ENCODE data around the gene MRPS27.
"Not testable (repeated sequence)": the region's sequence is repeated elsewhere in the genome, so short reads cannot be mapped to it uniquely, and the experiment has no call there.

MRPS27 gene

DNA sequence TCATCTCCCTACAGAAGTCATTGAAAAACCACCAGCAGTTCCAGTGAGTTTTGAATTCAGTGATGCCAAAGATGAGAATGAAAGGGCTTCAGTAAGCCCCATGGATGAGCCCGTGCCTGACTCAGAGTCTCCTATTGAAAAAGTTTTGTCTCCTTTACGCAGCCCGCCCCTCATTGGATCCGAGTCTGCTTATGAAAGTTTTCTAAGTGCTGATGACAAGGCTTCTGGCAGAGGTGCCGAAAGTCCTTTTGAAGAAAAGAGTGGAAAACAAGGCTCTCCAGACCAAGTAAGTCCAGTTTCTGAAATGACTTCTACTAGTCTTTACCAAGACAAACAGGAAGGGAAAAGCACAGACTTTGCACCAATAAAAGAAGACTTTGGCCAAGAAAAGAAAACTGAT lies 122.6 kb downstream of the MRPS27 start:
- no peak for DNase-seq

GRCh38 chr5:72195581-72195980 lies 124.5 kb downstream of the MRPS27 start:
- DNase-seq, result no peak

DNA sequence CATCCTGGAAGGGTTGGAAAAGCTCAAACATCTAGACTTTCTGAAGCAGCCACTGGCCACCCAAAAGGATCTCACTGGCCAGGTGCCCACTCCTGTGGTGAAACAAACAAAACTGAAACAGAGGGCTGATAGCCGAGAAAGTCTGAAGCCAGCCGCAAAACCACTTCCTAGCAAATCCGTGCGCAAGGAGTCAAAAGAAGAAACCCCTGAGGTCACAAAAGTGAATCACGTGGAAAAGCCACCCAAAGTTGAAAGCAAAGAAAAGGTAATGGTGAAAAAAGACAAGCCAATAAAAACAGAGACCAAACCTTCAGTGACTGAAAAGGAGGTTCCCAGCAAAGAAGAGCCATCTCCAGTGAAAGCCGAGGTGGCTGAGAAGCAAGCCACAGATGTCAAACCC lies 125.2 kb downstream of the MRPS27 start:
- no peak for DNase-seq

GRCh38 chr5:72191404-72191803 lies 128.6 kb downstream of the MRPS27 start:
- no peak for DNase-seq

DNA sequence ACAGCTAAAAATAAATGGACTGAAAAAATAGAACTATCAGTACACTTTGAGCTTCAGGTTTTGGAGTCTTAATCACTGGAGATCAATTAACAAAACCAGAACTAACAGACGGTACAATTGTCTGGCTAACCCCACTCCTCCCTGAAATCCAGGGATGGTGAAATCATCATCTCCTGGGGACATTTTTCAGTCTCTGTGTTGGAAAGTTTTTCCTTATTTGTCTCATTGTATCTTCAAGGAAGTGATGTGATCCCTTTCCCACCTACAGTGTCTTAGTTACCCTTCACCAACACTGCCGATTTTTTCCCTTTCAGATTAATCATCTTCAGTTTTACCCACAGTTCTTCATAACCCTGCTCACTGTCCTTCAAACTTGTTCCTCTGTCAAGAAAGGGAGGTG lies 130.9 kb downstream of the MRPS27 start:
- DNase-seq, result no peak

GRCh38 chr5:72188166-72188565 lies 131.9 kb downstream of the MRPS27 start:
- no peak for DNase-seq

DNA sequence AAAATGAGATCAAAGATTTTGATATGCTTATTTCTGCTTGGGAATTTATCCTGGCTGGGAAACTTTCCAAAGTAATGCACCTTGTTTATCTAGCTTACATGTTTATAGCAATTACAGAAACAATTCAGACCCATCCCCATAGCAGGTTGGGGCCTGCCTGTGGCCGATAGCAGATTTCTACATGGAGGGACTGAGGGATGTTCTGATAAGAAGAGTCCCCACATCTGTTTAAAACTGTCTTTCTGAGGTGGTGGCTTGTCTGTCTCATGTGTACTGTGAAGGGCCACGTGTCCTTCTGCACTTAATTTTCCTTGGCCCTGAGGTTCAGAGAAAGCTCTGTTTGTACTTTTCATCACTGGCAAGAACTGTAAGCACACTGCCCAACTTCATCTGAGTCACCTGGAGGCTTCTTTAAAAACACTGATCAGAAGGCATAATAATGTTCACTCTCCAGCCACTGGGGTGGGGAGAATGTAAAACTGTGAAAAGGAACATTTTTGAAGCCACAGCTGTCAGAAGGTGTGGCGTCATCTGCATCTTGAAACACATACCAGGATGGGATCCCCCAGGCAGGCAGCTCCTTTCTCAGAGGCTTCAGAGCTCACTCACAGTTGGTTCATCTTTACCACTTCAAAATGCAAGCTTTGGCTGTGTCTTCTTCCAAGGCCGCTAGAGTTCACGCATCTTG lies 132.5 kb downstream of the MRPS27 start:
- no peak for DNase-seq

GRCh38 chr5:72185496-72186329 lies 134.3 kb downstream of the MRPS27 start:
- no peak for DNase-seq

GRCh38 chr5:72184408-72184807 lies 135.6 kb downstream of the MRPS27 start:
- no peak for DNase-seq

GRCh38 chr5:72183101-72183520 lies 136.9 kb downstream of the MRPS27 start:
- DNase-seq, result no peak

- DNase-seq, result no peak
Observed at GRCh38 chr5:72182686-72183085, 137.4 kb downstream of the MRPS27 start.

DNA sequence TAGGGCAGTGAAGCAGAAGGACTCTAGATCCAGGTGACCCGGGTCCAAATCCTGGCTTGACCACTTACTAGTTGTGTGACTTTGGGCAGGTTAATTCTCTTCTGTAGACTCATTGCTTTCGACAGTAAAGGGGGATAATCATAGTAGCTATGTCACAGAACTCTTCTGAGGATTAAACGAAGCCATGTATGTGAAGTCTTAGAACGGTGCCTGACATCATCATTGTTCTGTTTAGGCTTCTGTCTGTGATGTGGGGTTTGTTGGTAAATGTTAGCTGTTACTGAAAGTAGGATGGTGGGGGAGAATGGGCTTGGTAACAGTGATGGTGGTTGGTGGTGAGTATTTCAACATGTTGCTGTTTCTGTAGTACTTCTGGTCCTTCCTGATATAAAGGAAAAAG lies 139.1 kb downstream of the MRPS27 start:
- DNase-seq, result no peak

GRCh38 chr5:72179816-72180440 lies 140.1 kb downstream of the MRPS27 start:
- no peak for DNase-seq

- DNase-seq, result no peak
Observed at GRCh38 chr5:72179028-72179815, 140.8 kb downstream of the MRPS27 start.

DNA sequence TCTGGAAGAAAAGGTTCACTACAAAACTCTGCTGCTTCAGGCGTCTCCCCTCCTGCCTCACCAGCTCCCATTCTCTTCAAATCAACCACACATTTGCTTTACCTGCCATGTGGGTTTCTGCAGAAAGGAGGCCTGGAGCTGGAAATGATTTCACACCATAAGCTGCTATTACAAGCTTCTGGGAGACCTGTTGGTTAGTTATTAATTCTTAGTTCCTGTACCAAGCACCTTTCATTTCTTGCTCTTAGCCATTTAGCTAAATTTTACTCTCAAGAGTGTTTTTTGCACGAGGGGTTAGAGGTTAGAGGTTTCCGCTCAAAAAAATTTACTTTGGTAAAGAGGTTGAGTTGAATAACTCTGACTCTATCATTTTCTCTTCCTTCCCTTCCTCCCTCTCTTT lies 142.5 kb downstream of the MRPS27 start:
- DNase-seq, result no peak

- DNase-seq, result no peak
Observed at GRCh38 chr5:72172786-72173185, 147.3 kb downstream of the MRPS27 start.

- no peak for DNase-seq
Observed at GRCh38 chr5:72171667-72172066, 148.4 kb downstream of the MRPS27 start.

DNA sequence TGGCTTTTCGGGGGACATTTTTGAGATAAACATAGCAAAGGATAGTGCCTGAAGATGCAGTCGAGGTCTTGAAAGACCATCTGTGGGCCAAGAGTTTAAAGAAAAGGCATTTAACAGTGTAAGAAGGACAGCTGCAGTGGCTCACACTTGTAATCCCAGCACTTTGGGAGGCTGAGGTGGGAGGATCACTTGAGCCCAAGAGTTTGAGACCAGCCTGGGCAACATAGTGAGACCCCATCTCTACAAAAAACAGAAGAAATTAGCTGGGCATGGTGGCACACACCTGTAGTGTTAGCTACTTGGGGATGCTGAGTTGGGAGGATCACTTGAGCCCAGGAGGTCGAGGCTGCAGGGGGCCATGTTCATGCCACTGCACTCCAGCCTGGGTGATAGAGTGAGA lies 148.9 kb downstream of the MRPS27 start:
- DNase-seq, result not testable (repeated sequence)

DNA sequence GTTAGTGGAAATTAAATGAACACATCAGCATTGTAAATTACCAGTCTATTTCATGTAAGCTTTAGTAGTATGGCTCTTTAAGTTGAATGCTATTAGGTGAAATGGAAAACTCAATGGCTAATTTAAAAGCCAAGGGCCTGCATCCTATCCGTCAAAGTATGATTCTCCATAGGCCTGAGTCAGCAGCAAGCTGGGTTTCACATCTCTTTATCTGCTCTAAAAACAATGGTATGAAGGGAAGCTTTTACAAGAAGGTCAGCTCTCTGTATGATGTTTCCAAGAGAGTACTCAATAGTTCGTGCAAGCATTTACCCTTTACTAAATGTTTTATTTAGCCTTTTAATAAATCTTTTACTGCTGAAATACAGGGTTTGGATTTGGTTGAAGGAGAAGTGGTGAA lies 149.9 kb downstream of the MRPS27 start:
- no peak for DNase-seq

Measured in NCI-H524 treated with DMSO at 0.1 percent for 48 hours (cell line).